HG03520 (cell line): Measurements from ENCODE around the gene PAPPA.

Source experiments
- ATAC-seq: cut with Tn5 transposase; IDR thresholded peaks from one replicate; pipeline ENCODE4 v1.9.1; 2021; ENCODE audit warnings: mild to moderate bottlenecking, moderate library complexity; ENCODE audit not compliant: unreplicated experiment

PAPPA gene

GRCh38 chr9:116372081-116372673 is 218.6 kb downstream of the PAPPA start:
- ATAC-seq, result no peak

- ATAC-seq, result no peak
Measured at GRCh38 chr9:116372786-116373185, 219.2 kb downstream of the PAPPA start.

- no peak for ATAC-seq
Measured at GRCh38 chr9:116377179-116377798, 223.7 kb downstream of the PAPPA start.

- no peak for ATAC-seq
Measured at GRCh38 chr9:116378873-116379272, 225.3 kb downstream of the PAPPA start.

- ATAC-seq, result no peak
Measured at GRCh38 chr9:116379821-116380220, 226.2 kb downstream of the PAPPA start.

- no peak for ATAC-seq
Measured at GRCh38 chr9:116380496-116380995, 227.0 kb downstream of the PAPPA start.

- ATAC-seq, result no peak
Measured at GRCh38 chr9:116381350-116381749, 227.8 kb downstream of the PAPPA start.

- ATAC-seq, result no peak
Measured at GRCh38 chr9:116382053-116382452, 228.5 kb downstream of the PAPPA start.

GRCh38 chr9:116383133-116383532 is 229.5 kb downstream of the PAPPA start:
- no peak for ATAC-seq

GRCh38 chr9:116383936-116384335 is 230.3 kb downstream of the PAPPA start:
- no peak for ATAC-seq

GRCh38 chr9:116387934-116388698 is 234.5 kb downstream of the PAPPA start:
- ATAC-seq, result peak; percentile 30

- no peak for ATAC-seq
Measured at GRCh38 chr9:116389541-116390302, 236.1 kb downstream of the PAPPA start.

- ATAC-seq, result peak; percentile 74
Measured at GRCh38 chr9:116390303-116391228, 237.0 kb downstream of the PAPPA start.

- no peak for ATAC-seq
Measured at GRCh38 chr9:116391306-116391900, 237.8 kb downstream of the PAPPA start.

- no peak for ATAC-seq
Measured at GRCh38 chr9:116393198-116393597, 239.6 kb downstream of the PAPPA start.

- ATAC-seq, result no peak
Measured at GRCh38 chr9:116394070-116394469, 240.5 kb downstream of the PAPPA start.

- ATAC-seq, result no peak
Measured at GRCh38 chr9:116394894-116395698, 241.5 kb downstream of the PAPPA start.

GRCh38 chr9:116395699-116396037 is 242.1 kb downstream of the PAPPA start:
- no peak for ATAC-seq

- ATAC-seq, result no peak
Measured at GRCh38 chr9:116403171-116403570, 249.6 kb downstream of the PAPPA start.
